ENCODE data around the gene MAPK7. TPM values are rescaled to one million over a fixed set of nuclear protein-coding genes. Genes with fewer than 3 reads are reported as not detected.

Gene MAPK7
- total RNA-seq, 1 experiment from 2014 or later: 23.3 TPM

DNA sequence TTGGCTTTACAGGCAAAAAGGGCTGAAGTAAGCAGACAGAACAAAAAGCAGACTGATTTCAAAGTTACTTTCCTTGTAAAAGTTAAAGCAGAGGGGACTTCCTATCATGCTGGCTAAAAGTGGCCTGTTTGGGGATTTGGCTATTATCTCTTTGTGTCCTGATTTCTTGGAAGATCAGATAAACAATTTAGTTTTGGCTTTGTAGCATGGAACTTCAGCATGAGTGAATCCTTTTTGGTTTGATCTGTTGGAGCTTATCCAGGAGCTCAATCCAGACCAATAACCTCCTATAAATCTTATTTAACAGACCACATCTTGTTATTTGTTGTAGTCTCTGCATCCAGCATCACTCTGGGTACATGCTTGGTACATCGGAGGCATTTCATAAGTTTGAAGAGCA, 23.9 kb downstream of the MAPK7 start:
- no peaks in the 10 kb centered on the region for H3K27me3 ChIP-seq (ENCODE audit: insufficient read depth, low read depth)
- TF ChIP-seq CTCF (conservative IDR thresholded peaks at IDR 0.05) (no peak), EZH2 (IDR thresholded peaks at IDR 0.05; ENCODE audit: low read depth) (no peak)
- H3K4me2 ChIP-seq: no peak overlapping the region
- no peaks in the 10 kb centered on the region for H3K9me2 ChIP-seq (ENCODE audit: insufficient read depth)
- H3K4me3 ChIP-seq: no peak overlapping the region
- peaks cover 20% of the 10 kb centered on the region for H3K4me1 ChIP-seq (replicated peaks; ENCODE audit: insufficient read depth)
- peaks cover 20% of the 10 kb centered on the region for H3F3A ChIP-seq (ENCODE audit: insufficient read depth, low read depth)
- ChIA-PET CTCF (no interaction called here), POLR2A (ENCODE audit: unreplicated experiment) (no interaction called here)
- H4K20me1 ChIP-seq (ENCODE audit: insufficient read depth): no peaks in the 10 kb centered on the region
- no TSS peak for BruUV-seq (replicated peaks)
- no peak for DNase-seq
- intact Hi-C loops (cut with micrococcal nuclease; ENCODE audit: unreplicated experiment): no loop called here
- no peaks in the 10 kb centered on the region for H3K36me3 ChIP-seq (ENCODE audit: low read depth)
- H3K79me2 ChIP-seq (ENCODE audit: low read depth): no peaks in the 10 kb centered on the region
- H3K9me3 ChIP-seq (ENCODE audit: insufficient read depth, low read depth): no peaks in the 10 kb centered on the region
- no peak overlapping the region for H3K27ac ChIP-seq
- no peak overlapping the region for H2AFZ ChIP-seq

- H3K4me1 ChIP-seq (replicated peaks; ENCODE audit: insufficient read depth): peaks cover 11% of the 10 kb centered on the region
- H3K9me2 ChIP-seq (ENCODE audit: insufficient read depth): no peaks in the 10 kb centered on the region
- intact Hi-C loops (cut with micrococcal nuclease; ENCODE audit: unreplicated experiment): no loop called here
- no peaks in the 10 kb centered on the region for H3K36me3 ChIP-seq (ENCODE audit: low read depth)
- TF ChIP-seq CTCF (conservative IDR thresholded peaks at IDR 0.05) (no peak), EZH2 (IDR thresholded peaks at IDR 0.05; ENCODE audit: low read depth) (no peak)
- no TSS peak for BruUV-seq (replicated peaks)
- no peaks in the 10 kb centered on the region for H3K9me3 ChIP-seq (ENCODE audit: insufficient read depth, low read depth)
- no peaks in the 10 kb centered on the region for H3K79me2 ChIP-seq (ENCODE audit: low read depth)
- H3K27me3 ChIP-seq (ENCODE audit: insufficient read depth, low read depth): no peaks in the 10 kb centered on the region
- no peak overlapping the region for H3K4me3 ChIP-seq
- H3F3A ChIP-seq (ENCODE audit: insufficient read depth, low read depth): peaks cover 13% of the 10 kb centered on the region
- CTCF ChIA-PET: no interaction called here
- no peaks in the 10 kb centered on the region for H4K20me1 ChIP-seq (ENCODE audit: insufficient read depth)
- no peak for DNase-seq
- no peak overlapping the region for H3K4me2 ChIP-seq
- H2AFZ ChIP-seq: no peak overlapping the region
- POLR2A ChIA-PET (ENCODE audit: unreplicated experiment): no interaction called here
- H3K27ac ChIP-seq: no peak overlapping the region
These were observed 24.7 kb downstream of the MAPK7 start for GRCh38 chr17:19403021-19403420.

DNA sequence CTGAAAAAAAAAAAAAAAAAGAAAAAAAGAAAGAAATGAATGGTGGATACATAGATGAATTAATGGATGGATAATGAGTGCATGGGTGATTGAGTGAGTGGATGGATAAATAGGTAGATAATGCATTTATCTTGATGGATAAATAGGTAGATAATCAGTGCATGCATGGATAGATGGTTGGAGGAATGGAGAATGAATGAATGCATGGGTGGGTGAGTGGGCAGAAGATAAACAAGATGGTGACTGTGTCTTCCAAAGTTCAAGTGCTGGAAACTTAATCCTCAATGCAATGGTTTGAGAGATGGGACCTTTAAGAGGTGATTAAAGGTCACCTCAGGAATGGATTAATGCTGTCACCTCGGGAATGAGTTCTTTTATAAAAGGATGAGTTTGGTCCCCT, 26.0 kb downstream of the MAPK7 start:
- POLR2A ChIA-PET (ENCODE audit: unreplicated experiment): no interaction called here
- no peaks in the 10 kb centered on the region for H3K9me3 ChIP-seq (ENCODE audit: insufficient read depth, low read depth)
- CTCF ChIA-PET: no interaction called here

More for the DNA sequence above, 26.0 kb downstream of the MAPK7 start:
- H3K9me2 ChIP-seq (ENCODE audit: insufficient read depth): no peaks in the 10 kb centered on the region
- no peaks in the 10 kb centered on the region for H3K4me1 ChIP-seq (replicated peaks; ENCODE audit: insufficient read depth)
- no peak for TF ChIP-seq EZH2 (IDR thresholded peaks at IDR 0.05; ENCODE audit: low read depth)
- TF ChIP-seq CTCF (conservative IDR thresholded peaks at IDR 0.05): no peak
- no peak overlapping the region for H2AFZ ChIP-seq
- no peaks in the 10 kb centered on the region for H3K27me3 ChIP-seq (ENCODE audit: insufficient read depth, low read depth)
- no peaks in the 10 kb centered on the region for H3K79me2 ChIP-seq (ENCODE audit: low read depth)
- no peak overlapping the region for H3K4me3 ChIP-seq
- intact Hi-C loops (cut with micrococcal nuclease; ENCODE audit: unreplicated experiment): no loop called here
- H3K36me3 ChIP-seq (ENCODE audit: low read depth): no peaks in the 10 kb centered on the region
- no peaks in the 10 kb centered on the region for H4K20me1 ChIP-seq (ENCODE audit: insufficient read depth)
- no peak overlapping the region for H3K27ac ChIP-seq
- H3K4me2 ChIP-seq: no peak overlapping the region
- H3F3A ChIP-seq (ENCODE audit: insufficient read depth, low read depth): 0 out of 2 replicates have a peak, but pooled peaks cover 2% of the 10 kb centered on the region
- BruUV-seq (replicated peaks): no TSS peak
- DNase-seq: no peak
